GM12864 (cell line): ENCODE measurements around the gene HIRIP3.

Source experiments
- DNase-seq: peaks from one replicate; pipeline ENCODE4 v3.0.0-alpha.2; 2011; ENCODE audit warnings: low read depth
- H3K4me3 ChIP-seq: 2 replicates; pipeline ENCODE4 v1.5.1; 2011; ENCODE audit warnings: mild to moderate bottlenecking, low read depth, low read length, control low read depth
- TF ChIP-seq, protein P1 (sequence below): IDR thresholded peaks from 2 replicates; pipeline ENCODE4 v1.5.1; 2011; ENCODE audit warnings: low read depth, mild to moderate bottlenecking, moderate library complexity, low read length, control low read depth, inconsistent platforms; ENCODE audit errors: missing control alignments

HIRIP3 gene

GRCh38 chr16:29990883-29991570 is 4.4 kb downstream of the HIRIP3 start:
- H3K4me3 ChIP-seq: no peak overlapping the region
- TF ChIP-seq, protein P1, sequence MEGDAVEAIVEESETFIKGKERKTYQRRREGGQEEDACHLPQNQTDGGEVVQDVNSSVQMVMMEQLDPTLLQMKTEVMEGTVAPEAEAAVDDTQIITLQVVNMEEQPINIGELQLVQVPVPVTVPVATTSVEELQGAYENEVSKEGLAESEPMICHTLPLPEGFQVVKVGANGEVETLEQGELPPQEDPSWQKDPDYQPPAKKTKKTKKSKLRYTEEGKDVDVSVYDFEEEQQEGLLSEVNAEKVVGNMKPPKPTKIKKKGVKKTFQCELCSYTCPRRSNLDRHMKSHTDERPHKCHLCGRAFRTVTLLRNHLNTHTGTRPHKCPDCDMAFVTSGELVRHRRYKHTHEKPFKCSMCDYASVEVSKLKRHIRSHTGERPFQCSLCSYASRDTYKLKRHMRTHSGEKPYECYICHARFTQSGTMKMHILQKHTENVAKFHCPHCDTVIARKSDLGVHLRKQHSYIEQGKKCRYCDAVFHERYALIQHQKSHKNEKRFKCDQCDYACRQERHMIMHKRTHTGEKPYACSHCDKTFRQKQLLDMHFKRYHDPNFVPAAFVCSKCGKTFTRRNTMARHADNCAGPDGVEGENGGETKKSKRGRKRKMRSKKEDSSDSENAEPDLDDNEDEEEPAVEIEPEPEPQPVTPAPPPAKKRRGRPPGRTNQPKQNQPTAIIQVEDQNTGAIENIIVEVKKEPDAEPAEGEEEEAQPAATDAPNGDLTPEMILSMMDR: no peak

DNA sequence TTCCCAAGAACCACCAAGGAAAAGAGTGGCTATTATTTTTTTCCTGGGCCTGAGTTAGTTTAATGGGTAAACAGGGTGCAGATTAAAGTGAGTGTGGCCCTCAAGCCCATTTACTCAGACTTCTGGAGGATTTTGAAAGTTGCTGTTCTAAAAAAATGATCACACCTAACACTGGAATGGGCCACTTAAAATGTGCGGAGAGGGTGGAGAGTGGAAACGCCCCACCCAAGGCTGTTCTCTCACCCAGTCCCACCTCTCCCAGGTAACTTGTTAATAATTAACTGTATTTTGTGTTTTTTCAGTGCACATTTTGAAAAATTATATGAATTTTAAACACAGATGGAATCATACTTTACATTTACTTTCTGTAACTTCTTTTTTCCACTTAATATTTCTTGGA is 5.4 kb downstream of the HIRIP3 start:
- TF ChIP-seq, protein P1: no peak
- no peak overlapping the region for H3K4me3 ChIP-seq
- no peak for DNase-seq

More at GRCh38 chr16:29990883-29991570, 4.4 kb downstream of the HIRIP3 start:
- no peak for DNase-seq

- TF ChIP-seq, protein P1: no peak
- no peak overlapping the region for H3K4me3 ChIP-seq
- no peak for DNase-seq
Measured at GRCh38 chr16:29989111-29989858, 6.1 kb downstream of the HIRIP3 start.

GRCh38 chr16:29988346-29989075 is 6.9 kb downstream of the HIRIP3 start:
- no peak for DNase-seq
- TF ChIP-seq, protein P1: no peak
- no peak overlapping the region for H3K4me3 ChIP-seq

DNA sequence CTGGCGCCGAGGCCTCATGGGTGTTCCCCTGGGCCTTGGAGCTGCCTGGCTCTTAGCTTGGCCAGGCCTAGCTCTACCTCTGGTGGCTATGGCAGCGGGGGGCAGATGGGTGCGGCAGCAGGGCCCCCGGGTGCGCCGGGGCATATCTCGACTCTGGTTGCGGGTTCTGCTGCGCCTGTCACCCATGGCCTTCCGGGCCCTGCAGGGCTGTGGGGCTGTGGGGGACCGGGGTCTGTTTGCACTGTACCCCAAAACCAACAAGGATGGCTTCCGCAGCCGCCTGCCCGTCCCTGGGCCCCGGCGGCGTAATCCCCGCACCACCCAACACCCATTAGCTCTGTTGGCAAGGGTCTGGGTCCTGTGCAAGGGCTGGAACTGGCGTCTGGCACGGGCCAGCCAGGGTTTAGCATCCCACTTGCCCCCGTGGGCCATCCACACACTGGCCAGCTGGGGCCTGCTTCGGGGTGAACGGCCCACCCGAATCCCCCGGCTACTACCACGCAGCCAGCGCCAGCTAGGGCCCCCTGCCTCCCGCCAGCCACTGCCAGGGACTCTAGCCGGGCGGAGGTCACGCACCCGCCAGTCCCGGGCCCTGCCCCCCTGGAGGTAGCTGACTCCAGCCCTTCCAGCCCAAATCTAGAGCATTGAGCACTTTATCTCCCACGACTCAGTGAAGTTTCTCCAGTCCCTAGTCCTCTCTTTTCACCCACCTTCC is 7.9 kb downstream of the HIRIP3 start:
- TF ChIP-seq, protein P1: no peak
- DNase-seq: no peak

DNA sequence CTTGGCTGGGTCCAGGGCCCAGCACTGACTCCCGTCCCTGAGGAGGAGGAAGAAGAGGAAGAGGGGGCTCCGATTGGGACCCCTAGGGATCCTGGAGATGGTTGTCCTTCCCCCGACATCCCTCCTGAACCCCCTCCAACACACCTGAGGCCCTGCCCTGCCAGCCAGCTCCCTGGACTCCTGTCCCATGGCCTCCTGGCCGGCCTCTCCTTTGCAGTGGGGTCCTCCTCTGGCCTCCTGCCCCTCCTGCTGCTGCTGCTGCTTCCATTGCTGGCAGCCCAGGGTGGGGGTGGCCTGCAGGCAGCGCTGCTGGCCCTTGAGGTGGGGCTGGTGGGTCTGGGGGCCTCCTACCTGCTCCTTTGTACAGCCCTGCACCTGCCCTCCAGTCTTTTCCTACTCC is 8.5 kb downstream of the HIRIP3 start:
- DNase-seq: no peak
- no peak overlapping the region for H3K4me3 ChIP-seq
- TF ChIP-seq, protein P1: no peak

More for the DNA sequence above, 7.9 kb downstream of the HIRIP3 start:
- H3K4me3 ChIP-seq: no peak overlapping the region
